ENCODE results near the gene PCDH1.

DNA sequence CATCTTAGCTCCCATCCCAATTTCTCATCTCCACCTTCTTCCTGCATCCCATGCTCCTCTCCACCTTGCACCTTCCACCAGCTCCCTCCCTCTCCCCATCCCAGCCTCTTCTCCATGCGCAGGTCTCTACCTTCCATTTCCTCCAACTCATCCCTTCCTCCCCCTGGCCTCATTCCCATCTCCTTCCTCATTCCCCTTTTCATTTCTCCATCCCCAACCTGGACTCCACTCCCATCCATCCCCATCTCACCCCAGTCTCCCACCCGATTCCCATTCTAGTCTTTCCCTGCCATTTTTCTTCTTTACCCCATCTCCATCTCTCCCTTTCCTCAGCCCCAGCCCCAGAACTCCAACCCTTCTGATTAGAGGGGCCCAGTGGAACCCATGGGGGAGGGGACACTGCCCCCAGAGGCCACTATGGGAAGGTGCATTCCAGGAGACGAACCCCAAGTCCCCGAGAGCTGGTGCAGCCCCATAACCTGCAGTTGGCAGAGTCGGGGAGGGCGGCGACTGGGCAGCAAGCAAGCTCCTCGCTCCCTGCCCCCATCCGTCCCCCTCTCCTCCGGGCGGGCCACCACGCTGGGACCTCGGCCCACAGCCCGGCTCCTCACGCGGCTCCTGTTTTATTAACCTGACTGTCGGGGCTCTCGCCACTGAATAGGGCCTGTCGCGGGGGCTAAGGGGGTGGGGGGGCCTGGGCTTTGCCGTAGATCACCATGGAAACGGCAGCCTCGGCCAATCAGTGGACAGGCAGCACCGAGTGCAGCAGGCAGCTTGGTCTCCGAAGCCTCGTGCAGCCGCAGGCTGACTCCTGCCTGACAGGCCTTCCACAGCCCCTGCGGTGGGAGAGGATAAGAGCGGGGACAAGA is 66.7 kb downstream of the PCDH1 start:
- TF ChIP-seq, protein P1, sequence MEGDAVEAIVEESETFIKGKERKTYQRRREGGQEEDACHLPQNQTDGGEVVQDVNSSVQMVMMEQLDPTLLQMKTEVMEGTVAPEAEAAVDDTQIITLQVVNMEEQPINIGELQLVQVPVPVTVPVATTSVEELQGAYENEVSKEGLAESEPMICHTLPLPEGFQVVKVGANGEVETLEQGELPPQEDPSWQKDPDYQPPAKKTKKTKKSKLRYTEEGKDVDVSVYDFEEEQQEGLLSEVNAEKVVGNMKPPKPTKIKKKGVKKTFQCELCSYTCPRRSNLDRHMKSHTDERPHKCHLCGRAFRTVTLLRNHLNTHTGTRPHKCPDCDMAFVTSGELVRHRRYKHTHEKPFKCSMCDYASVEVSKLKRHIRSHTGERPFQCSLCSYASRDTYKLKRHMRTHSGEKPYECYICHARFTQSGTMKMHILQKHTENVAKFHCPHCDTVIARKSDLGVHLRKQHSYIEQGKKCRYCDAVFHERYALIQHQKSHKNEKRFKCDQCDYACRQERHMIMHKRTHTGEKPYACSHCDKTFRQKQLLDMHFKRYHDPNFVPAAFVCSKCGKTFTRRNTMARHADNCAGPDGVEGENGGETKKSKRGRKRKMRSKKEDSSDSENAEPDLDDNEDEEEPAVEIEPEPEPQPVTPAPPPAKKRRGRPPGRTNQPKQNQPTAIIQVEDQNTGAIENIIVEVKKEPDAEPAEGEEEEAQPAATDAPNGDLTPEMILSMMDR (IDR thresholded peaks at IDR 0.05): peak; percentile 14 to 49 (median 39)
- no peak for TF ChIP-seq POLR2A (IDR thresholded peaks at IDR 0.05)
